Suppressor macrophage (primary cell): ENCODE data around the gene KLC3.
"Not testable (repeated sequence)": the region's sequence is repeated elsewhere in the genome, so short reads cannot be mapped to it uniquely, and the experiment has no call there.

Source experiments
- DNase-seq, 4 experiments: peaks; one replicate each; pipeline ENCODE4 v3.0.0-alpha.2; 2020 to 2022
- total RNA-seq, 17 experiments: gene quantifications; one replicate each; lab custom pipeline; 2026; ENCODE audit warnings: mixed read lengths in 6 of 17, inconsistent platforms in 3 of 17; lab: John Stamatoyannopoulos, UW

Gene KLC3
- 0 to 2.2 (median 0) reads per million in 17 experiments for total RNA-seq

DNA sequence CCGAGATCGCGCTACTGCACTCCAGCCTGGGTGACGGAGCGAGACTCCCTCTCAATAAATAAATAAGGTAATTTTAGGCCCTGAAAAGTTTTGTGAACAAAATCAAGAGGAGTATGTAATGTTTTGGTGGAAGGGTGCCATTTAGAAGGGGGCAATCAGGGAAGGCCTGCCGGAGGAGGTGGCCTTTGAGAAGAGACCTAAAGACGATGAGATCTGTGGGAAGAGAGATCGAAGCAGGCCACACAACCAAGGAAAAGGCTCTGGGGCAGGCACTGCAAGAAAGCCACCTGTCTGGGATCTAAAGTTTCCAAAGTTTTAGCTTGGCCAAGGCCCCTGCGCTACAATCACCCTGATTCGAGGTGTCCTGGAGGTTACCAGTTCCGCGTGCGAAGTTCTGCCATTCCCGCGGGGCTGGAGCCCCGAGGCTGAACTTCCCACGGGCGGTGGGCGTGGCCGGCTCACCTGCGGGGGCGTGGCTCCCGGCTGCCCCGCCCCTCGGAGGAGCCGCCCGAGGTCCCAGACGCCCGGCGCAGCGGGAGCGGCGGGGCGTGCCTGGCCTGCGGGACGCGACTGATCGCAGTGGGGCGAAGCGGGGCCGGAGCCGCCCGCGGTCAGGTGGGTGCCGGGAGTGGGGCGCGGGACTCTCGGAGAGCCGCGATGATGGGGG, at the start of gene KLC3:
Gene KLC3, plus strand, starts transcription at position 519 of the 667 bp plus-strand sequence. CDS start 4,792 bp downstream, outside the sequence.
- peak in 1 of 4 experiments; percentile 26 for DNase-seq

DNA sequence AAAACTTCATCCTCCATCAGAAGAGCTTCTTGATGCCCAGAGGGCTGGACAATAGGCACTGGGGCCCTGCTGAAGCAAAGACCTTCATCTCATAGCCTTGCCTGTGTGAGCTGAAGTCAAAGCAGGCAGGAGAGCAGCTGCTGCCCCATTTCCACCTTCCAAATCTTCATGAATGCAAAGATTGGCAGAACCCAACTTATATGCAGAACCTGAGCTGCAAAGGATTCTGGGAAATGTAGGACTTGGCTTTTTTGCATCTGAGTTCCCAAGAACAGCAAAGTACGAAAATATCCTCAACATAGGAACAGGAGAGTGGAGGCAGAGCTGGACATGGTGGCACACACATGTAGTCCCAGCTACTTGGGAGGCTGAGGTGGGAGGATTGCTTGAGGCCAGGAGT, 48.7 kb upstream of the KLC3 start:
- no peak for DNase-seq

DNA sequence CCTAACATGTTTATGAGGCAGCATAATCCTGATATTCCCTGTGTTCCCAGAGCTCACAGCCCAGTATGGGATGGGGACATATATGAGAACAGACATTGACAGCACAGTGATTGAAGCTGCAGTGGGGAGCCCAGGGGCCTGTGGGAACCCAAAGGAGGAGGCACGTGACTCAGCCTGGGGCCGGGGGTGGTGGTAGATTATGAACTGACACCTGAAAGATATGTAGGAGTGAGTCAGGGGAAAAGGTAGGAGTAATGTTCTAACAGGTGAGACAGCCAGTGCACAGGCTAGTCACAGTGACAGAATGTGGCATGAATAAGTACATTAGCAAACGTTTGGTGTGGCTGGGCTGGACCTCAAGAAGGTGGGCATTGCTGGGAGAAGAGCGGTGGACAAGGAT, 46.9 kb upstream of the KLC3 start:
- DNase-seq = no peak

DNA sequence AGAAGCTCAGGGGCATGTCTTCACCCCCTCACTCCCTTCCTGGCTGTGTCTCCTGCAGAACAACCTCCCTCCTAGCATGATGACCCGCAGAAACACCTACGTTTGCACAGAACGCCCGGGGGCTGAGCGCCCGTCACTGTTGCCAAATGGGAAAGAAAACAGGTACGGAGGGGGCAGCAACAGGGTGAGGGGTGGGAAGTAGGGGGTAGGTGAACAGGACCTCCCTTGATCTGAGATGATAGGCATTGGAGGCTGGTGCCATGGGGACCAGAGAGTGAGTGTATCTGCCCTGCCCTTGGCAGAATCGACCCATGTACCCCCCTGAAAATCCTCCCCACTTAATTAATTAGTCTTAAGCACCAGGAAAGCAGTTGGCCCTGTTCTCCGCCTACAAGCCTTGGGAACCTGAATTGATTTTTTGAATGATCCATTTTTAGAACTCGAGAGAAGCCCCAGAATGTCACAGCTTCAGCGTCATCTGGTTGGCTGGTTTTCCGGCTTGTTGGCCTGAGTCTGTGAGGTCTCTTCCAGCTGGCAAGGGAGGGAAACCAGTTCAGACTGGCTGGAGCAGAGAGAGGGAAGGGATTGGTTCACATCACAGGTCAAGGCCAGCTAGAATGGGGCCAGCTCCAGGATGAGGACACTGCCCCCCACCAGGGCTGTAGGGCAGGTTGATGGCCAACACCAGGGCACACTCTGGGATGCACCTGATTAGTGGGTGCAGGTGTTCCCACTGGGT, 46.1 kb upstream of the KLC3 start:
- no peak for DNase-seq

DNA sequence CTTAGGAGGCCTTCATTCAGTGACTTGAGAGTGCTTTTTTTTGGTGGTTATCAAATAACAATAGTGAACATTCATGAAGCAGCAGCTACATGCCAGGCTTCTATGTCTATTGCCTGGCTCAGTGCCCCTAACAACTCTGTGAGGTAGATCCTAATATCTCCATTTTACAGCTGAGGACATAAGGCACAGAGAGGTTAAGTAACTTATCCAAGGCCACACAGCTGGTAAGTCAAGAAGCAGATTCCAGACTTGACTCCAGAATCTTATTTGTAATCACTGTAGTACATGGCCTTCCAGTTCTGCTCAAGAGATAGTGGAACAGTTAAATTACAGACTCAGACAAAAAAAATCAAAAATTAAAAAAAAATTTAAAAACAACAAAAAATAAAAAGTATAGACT, 44.7 kb upstream of the KLC3 start:
- no peak for DNase-seq

DNA sequence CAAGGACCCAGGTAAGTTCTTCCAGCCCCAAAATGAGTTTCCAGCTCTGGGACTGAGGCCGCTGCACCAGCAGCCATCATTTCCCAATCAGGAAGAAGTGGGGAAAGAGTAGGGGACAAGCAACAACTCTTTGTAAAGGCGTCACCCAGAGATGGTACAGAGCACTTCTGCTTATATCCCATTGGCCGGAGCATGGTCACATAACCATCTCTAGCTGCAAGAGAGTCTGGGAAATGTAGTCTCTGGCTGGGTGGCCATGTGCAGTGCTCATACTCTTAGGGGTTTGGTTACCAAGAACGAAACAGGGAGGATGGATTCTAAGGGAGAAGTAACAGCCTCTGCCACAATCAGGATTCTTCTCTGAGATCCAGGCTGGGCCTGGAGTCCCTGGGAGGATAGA, 44.2 kb upstream of the KLC3 start:
- DNase-seq = peak; percentile 32 to 78 (median 64)

DNA sequence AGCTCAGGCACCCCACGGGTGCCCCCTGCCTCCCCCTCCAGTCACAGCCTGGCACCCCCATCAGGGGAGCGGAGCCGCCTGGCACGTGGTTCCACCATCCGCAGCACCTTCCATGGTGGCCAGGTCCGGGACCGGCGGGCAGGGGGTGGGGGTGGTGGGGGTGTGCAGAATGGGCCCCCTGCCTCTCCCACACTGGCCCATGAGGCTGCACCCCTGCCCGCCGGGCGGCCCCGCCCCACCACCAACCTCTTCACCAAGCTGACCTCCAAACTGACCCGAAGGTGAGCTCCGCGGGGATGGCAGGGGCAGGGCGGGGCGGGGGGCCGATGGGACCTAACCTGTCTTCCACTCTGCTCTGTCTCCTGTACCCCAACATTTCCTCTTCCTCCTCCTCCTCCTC, 42.9 kb upstream of the KLC3 start:
- no peak for DNase-seq

DNA sequence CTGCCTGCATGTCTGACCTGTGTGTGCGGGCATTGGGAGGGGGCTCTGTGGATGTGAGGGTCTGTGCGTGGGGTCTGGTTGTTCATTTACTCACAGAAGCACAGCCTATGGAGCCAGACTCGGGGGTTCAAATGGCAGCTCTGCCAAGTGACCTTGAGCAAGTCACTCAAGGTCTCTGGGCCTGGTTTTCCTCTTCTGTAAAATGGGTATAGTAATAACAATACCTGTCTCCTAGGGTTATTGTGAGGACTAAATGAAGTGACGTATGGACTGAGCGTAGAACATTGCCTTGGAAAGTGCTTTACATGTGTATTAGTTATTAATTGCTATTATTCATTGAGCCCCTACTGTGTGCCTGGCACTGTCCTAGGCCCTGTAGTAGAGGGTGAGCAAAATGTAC, 42.3 kb upstream of the KLC3 start:
- DNase-seq = no peak

DNA sequence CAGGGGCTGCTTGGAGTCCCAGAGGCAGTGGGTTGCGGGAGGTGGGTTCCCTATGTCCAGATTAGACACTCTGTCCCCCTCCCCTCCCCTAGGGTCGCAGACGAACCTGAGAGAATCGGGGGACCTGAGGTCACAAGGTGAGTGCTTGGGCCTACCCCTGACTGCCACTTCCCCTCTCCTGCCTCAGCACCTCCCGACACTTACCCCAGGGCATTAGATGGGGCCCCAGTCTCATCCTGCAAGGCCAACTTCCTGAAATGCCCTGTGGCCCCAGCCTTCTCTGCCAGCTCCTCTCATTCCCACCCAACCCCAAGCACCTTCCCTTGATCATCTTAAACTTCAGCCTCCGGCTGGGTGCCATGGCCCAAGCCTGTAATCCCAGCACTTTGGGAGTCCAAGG, 40.8 kb upstream of the KLC3 start:
- no peak for DNase-seq

DNA sequence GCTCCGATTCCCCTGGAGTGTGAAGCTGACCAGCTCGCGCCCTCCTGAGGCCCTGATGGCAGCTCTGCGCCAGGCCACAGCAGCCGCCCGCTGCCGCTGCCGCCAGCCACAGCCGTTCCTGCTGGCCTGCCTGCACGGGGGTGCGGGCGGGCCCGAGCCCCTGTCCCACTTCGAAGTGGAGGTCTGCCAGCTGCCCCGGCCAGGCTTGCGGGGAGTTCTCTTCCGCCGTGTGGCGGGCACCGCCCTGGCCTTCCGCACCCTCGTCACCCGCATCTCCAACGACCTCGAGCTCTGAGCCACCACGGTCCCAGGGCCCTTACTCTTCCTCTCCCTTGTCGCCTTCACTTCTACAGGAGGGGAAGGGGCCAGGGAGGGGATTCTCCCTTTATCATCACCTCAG, 38.1 kb upstream of the KLC3 start:
- DNase-seq = no peak

DNA sequence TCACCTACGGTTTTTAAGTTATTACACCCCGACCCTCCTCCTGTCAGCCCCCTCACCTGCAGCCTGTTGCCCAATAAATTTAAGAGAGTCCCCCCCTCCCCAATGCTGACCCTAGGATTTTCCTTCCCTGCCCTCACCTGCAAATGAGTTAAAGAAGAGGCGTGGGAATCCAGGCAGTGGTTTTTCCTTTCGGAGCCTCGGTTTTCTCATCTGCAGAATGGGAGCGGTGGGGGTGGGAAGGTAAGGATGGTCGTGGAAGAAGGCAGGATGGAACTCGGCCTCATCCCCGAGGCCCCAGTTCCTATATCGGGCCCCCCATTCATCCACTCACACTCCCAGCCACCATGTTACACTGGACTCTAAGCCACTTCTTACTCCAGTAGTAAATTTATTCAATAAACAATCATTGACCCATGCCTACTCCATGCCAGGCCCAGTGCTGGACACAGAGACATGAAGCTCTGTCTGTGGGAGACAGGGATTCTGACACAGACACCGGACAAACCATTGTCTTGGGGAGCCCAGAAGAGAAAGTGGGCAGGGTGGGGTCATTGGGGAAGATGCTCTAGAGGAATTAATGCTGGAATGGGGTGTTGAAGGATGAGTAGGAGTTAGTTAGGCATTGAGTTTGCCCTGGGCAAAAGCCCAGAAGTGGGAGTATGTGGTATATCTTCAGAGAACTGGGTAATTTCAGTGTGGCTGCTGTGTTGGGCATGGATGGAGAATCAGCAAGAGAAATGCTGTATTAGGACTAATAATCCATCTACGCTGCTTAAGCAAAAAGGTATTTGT, 37.1 kb upstream of the KLC3 start:
- no peak for DNase-seq

DNA sequence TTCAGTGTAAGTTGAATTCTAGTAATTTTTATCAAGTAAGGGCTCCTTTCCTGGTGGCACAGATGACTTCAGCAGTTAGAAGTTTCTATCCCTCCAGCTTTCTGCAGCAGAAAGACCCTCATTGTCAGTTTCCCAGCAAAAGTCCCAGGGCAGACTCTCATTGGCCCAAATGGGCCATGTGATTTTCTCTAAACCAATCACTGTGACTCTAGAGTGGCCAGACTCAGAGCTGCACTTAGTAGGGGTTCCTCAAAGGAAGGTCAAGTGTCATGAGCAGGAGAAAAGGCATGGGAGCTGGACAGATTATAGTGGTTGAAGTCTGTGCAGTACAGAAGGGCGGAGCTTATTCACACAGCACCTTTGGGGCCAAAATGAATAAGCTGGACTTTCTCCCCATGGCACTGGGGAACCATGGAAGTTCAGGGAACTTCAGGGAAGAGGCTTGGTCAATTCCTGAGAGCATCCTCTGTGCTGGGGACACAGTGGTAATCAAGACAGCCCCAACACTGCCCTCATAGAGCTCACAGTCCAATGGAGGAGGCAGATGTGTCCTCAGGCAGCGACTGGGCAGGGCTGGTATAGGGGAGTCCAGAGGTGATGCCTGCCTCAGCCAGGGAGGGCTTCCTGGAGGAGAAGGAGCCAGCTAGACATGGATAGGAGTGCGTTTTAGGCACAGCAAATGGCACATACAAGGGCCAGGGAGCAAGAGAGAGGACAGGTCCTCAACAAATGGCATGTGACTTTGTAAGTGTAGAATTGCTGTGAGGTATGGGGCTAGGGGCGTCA, 36.2 kb upstream of the KLC3 start:
- no peak for DNase-seq

DNA sequence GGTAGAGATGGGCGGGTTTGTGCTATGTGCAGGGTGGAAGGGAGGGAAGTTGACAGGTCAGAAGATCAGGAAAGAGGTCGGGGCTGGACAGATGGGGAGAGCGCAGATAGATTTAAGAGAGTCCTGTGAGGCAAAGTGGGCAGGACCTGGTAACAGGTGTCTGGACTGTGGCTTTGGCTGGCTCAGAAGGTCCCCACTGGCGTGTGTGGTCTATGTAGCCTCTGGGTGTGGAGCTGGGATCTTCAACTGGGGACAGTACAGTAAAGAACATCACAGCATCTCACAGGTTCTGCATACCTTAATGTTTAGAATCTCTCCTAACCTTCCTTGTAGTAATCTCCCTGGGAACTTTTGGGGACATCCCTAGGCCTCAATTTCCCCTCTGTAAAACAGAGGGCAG, 35.5 kb upstream of the KLC3 start:
- no peak for DNase-seq

DNA sequence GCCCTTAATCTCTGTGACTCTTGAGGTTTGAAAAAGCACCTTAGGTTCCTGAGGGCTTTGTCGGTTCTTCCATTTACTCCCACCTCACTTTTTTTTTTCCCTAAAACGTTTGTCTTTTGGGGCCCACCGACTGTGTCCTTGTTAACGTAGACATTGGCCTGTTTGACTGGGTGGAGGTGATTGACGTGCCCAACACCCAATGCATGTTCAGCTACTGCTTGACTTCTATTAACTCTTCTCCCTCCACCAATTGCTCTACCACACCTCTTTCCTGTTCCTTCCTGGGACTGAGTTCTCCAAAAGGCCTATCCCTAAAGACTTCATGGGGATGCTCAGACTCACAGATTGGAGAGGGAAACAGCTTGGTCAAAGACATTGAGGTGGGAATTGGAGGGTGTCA, 35.1 kb upstream of the KLC3 start:
- no peak for DNase-seq

DNA sequence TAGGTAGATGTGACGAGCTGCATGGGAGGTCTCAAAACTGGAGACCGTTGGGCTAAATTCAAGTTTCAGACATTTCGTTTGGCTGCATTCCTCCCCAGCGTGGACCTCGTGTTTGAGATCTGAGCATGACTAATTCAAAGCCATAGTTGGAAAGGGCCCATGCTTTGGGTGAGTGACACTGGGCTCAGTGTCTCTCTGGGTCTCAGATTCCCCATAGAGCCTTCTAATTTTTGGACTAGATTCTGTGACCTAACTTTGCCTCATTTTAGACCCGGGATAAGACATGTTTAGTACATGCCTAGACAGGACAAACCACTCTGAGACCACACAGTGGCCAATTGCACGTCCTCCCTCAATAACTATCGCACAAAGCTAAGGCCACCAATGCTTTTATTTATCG, 34.5 kb upstream of the KLC3 start:
- DNase-seq = no peak

DNA sequence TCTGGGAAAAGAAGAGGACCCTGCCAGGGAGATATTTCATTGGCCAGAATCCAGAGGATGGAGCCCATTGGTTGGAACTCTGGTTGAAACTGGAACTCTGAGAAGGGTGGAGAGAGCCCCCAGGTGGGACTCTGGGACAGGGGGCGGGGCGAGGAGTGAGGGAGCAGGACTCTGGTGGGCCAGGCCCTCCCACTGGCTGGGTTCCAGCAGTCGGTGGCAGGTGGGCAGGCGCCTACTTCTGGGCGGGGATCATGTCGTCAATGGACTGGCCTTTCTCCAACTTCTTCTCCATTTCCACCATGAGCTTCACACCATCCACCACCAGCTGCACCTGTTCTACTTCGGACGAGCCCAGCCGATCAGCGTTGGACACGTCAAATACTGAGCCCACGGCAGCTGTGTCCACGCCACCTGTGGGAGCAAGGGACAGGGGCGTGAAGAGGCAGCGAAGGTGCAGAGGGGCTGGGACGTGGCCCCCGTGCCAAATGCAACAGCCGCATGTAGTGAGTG, 34.0 kb upstream of the KLC3 start:
- DNase-seq = no peak

DNA sequence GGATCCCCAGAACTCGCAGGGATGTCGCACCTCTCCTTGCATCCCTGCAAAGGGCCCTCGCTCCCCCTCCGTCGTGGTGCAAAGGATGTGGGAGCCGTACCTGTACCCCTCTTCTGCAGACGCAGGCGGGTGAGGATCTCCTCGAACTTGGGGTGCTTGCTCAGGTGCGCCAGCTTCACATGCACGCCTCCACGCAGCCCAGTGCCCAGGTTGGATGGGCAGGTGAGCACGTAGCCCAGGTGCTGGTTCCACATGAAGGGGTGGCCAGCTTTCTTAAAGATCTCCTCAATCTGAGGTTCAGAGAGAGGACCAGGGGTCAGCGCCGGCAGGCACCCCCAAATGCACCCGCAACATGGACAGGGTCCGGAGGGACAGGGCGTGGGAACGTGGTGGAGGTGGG, 33.2 kb upstream of the KLC3 start:
- DNase-seq = no peak

DNA sequence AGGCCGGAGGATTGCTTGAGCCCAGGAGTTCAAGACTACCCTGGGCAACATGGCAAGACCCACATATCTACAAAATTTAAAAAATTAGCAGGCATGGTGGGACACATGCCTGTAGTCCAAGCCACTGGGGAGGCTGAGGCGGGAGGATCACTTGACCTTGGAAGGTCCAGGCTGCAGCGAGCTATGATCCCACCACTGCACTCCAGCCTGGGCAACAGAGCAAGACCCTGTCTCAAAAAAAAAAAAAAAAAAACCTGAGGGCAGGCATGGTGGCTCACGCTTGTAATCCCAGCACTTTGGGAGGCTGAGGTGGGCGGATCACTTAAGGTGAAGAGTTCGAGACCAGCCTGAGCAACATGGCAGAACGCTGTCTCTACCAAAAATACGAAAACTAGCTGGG, 31.2 kb upstream of the KLC3 start:
- DNase-seq = not testable (repeated sequence)

DNA sequence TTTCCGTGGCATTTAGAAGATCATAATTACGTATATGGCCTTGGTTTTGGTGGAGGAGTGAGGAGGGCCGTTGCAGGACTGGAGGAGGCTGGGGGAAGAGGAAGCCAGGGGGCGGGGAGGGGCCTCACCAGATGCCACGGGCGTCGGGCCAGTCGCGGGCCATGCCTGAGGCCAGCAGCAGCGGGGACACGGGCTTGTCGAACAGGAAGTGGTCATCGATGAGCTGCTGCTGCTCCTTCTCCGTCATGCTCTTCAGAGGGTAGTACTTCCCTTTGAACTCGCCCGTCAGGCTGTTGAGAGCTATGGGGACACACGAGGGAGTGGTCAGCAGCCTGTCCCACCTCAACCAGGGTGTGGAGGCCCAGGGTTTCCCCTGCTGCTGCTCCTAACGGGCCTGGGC, 28.9 kb upstream of the KLC3 start:
- peak; percentile 60 to 73 (median 66) for DNase-seq

DNA sequence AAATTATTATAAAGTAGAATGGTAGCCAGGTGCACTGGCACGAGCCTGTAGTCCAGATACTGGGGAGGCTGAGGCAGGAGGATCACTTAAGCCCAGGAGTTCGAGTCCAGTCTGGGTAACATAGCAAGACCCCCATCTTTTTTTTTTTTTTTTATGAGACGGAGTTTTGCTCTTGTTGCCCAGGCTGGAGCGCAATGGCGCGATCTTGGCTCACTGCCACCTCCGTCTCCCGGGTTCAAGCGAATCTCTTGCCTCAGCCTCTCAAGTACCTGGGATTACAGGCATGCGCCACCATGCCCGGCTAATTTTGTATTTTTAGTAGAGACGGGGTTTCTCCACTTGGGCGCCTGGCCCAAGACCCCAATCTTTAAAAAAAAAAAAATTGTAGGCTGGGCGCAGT, 28.3 kb upstream of the KLC3 start:
- DNase-seq = not testable (repeated sequence)

DNA sequence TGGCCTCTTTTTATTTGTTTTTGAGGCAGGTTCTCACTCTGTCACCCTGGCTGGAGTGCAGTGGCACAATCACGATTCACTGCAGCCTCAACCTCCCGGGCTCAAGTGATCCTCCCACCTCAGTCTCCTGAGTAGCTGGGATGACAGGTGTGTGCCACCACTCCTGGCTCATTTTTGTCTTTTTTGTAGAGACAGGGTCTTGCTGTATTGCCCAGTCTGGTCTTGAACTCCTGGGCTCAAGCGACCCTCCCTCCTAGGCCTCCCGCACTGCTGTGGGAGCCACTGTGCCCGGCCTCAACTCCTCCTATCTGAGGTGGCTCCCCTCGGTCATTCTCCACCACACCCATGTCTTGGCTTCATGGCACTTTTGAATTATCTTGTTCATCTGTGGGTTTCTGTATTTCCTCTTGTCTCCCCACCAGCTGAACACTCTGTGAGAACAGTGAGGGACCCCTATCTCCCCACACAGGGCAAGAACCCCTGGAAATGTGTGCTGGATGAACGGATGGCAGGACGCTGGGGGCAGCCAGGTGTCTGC, 25.8 kb upstream of the KLC3 start:
- DNase-seq = no peak

DNA sequence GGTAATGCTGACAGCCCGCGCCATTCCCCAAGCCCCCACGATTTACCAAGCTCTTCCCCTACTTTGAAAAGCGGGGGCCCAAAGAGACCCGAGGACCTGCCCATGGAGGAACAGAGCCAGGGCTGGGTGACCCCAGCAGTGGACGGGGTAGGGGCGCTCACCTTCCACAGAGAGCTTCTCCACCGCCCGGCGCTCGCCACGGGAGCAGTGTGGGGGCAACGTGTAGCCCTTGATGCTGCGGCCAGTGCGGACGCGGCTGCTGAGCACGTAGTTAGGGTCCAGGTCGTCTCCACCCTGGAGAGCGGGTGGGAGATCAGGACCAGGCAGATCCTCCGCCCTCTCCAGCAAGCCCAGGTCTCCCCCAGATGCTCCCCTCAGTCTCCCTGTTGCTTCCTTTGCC, 25.2 kb upstream of the KLC3 start:
- no peak for DNase-seq
